CD4-positive, alpha-beta T cell (primary cell): ENCODE data around the gene ARL5A. TPM values are rescaled to one million over a fixed set of nuclear protein-coding genes. Genes with fewer than 3 reads are reported as not detected.

ENCODE experiments used
- ATAC-seq: fragments of 200-7000 bp; cut with Tn5 transposase; one replicate; pipeline ENCODE4 v1.10.0; 2022; ENCODE audit warnings: mild to moderate bottlenecking; ENCODE audit not compliant: poor library complexity
- CTCF ChIA-PET: fragments of 350-600 bp; sonication (Branson Sonifier 250); formaldehyde crosslinking; loops from one replicate; lab custom pipeline; 2021; ENCODE audit warnings: antibody characterized with exemption, inconsistent platforms; lab: Charles Lee
- POLR2A ChIA-PET: fragments of 350-600 bp; sonication (Branson Sonifier 250); formaldehyde crosslinking; loops from one replicate; lab custom pipeline; 2021; ENCODE audit warnings: antibody characterized with exemption, inconsistent platforms; lab: Charles Lee
- DNase-seq, 14 experiments: peaks; one replicate each; pipeline ENCODE4 v3.0.0-alpha.2; 2013 to 2020; ENCODE audit warnings: mixed read lengths in 2 of 14
- H3K27ac ChIP-seq, 2 donors: one replicate each; pipeline versions ENCODE4 v1.5.1 to v1.7.0; 2013; ENCODE audit warnings: low read length in 2 of 2, low read depth in 1 of 2, mild to moderate bottlenecking in 1 of 2
- H3K27me3 ChIP-seq, 2 experiments: 1 replicate in 1 of 2; 2 replicates in 1 of 2; pipeline versions ENCODE4 v1.6.1 to v1.7.0; 2013; ENCODE audit warnings: low read length in 2 of 2, control low read depth in 1 of 2, mild to moderate bottlenecking in 1 of 2, moderate library complexity in 1 of 2; ENCODE audit not compliant: insufficient read depth in 2 of 2, control insufficient read depth in 1 of 2
- H3K36me3 ChIP-seq: one replicate; pipeline ENCODE4 v1.6.1; 2013; ENCODE audit warnings: low read length, control low read depth; ENCODE audit not compliant: insufficient read depth
- H3K4me1 ChIP-seq: one replicate; pipeline ENCODE4 v1.6.1; 2013; ENCODE audit warnings: low read length, control low read depth; ENCODE audit not compliant: insufficient read depth
- H3K4me3 ChIP-seq: one replicate; pipeline ENCODE4 v1.5.1; 2013; ENCODE audit warnings: mild to moderate bottlenecking, low read length, moderate library complexity
- H3K9me3 ChIP-seq, 2 experiments: 1 replicate in 1 of 2; 2 replicates in 1 of 2; pipeline versions ENCODE4 v1.6.1 to v1.7.0; 2013; ENCODE audit warnings: low read length in 2 of 2, mild to moderate bottlenecking in 2 of 2, control low read depth in 1 of 2, moderate library complexity in 1 of 2; ENCODE audit not compliant: control insufficient read depth in 1 of 2, insufficient read depth in 1 of 2
- H3K27ac Mint-ChIP-seq: one replicate; pipeline ENCODE4 v1.8.0; 2020; ENCODE audit warnings: mixed read lengths
- H3K27me3 Mint-ChIP-seq: one replicate; pipeline ENCODE4 v1.8.0; 2021; ENCODE audit warnings: mixed read lengths
- H3K36me3 Mint-ChIP-seq: one replicate; pipeline ENCODE4 v1.8.0; 2021; ENCODE audit warnings: low read depth, mixed read lengths
- H3K4me1 Mint-ChIP-seq: one replicate; pipeline ENCODE4 v1.8.0; 2021; ENCODE audit warnings: low read depth, mixed read lengths
- H3K4me3 Mint-ChIP-seq: one replicate; pipeline ENCODE4 v1.8.0; 2020; ENCODE audit warnings: mild to moderate bottlenecking, mixed read lengths
- H3K9me3 Mint-ChIP-seq: one replicate; pipeline ENCODE4 v1.8.0; 2020; ENCODE audit warnings: mixed read lengths
- intact Hi-C, 2 experiments: fragments of 100-400 bp; cut with DNase I in 1 of 2; cut with micrococcal nuclease in 1 of 2; formaldehyde crosslinking; loops; one replicate each; pipeline versions ENCODE4 v1.15.1 to v1.9.0; 2023 to 2025; cut with DNase I, micrococcal nuclease
- total RNA-seq, 174 experiments: library from RNA in 2 of 174; stranded (reverse) in 2 of 174; gene quantifications; one replicate each; pipeline ENCODE4 v1.2.3 and lab custom pipeline; 2021 to 2026
- TF ChIP-seq, protein P1 (sequence below): fragments of 200-600 bp; IDR thresholded peaks from one replicate; pipeline ENCODE4 v1.8.0; 2022; ENCODE audit warnings: antibody characterized with exemption, mild to moderate bottlenecking

ARL5A gene
- total RNA-seq, 2 experiments from 2014 or later, result 16.9 to 20.5 TPM

DNA sequence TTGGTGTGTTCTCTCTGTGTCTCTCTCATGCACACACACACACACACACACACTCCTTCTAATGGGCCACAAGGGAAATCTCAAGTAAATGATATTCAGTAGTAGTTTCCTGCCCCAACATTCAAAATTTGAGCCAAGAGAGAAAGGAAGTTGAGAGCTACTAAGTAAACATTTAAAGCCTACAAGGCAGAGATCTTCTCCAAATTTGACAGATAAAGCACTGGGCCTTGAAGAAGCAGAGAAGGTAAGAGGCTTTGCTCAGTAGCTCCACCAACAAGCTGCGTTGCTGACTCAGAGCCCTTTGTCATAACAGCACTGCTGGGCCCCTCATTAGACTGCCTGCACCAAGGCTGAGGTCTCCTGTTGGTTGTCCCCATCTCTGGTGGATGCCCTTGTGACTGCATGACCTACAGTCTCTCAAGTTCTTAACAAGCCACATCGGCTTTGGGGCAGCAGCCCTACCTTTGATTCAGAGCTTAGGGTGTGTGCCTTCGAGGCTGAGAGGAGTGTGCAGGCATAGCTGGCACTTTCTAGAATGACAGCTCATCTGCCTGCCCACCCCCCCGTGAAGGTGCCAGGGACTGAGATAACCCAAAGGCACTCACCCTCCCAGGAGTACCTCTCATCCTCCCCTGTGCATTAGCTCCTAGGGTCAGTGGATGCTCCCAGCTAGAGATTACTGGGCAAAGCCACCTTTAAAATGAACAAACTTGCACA is 61.6 kb downstream of the ARL5A start:
- Histone ChIP-seq H3K4me1 (peaks cover 5% of the 10 kb centered on the region), H3K27ac (no peak overlapping the region), H3K9me3 (peaks cover 0 to 5% of the 10 kb centered on the region in 2 experiments), H3K27me3 (no peaks in the 10 kb centered on the region), H3K36me3 (no peaks in the 10 kb centered on the region), H3K4me3 (no peak overlapping the region)
- H3K36me3 Mint-ChIP-seq, result no peaks in the 10 kb centered on the region
- ChIA-PET POLR2A (no interaction called here), CTCF (no interaction called here)
- no peak overlapping the region for H3K27ac Mint-ChIP-seq
- H3K27me3 Mint-ChIP-seq, result no peaks in the 10 kb centered on the region
- intact Hi-C loops, result no loop called here
- DNase-seq (no peak), ATAC-seq (no peak)
- no peak overlapping the region for H3K4me3 Mint-ChIP-seq
- TF ChIP-seq, protein P1, sequence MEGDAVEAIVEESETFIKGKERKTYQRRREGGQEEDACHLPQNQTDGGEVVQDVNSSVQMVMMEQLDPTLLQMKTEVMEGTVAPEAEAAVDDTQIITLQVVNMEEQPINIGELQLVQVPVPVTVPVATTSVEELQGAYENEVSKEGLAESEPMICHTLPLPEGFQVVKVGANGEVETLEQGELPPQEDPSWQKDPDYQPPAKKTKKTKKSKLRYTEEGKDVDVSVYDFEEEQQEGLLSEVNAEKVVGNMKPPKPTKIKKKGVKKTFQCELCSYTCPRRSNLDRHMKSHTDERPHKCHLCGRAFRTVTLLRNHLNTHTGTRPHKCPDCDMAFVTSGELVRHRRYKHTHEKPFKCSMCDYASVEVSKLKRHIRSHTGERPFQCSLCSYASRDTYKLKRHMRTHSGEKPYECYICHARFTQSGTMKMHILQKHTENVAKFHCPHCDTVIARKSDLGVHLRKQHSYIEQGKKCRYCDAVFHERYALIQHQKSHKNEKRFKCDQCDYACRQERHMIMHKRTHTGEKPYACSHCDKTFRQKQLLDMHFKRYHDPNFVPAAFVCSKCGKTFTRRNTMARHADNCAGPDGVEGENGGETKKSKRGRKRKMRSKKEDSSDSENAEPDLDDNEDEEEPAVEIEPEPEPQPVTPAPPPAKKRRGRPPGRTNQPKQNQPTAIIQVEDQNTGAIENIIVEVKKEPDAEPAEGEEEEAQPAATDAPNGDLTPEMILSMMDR, result no peak
- H3K9me3 Mint-ChIP-seq, result no peaks in the 10 kb centered on the region
- no peaks in the 10 kb centered on the region for H3K4me1 Mint-ChIP-seq

DNA sequence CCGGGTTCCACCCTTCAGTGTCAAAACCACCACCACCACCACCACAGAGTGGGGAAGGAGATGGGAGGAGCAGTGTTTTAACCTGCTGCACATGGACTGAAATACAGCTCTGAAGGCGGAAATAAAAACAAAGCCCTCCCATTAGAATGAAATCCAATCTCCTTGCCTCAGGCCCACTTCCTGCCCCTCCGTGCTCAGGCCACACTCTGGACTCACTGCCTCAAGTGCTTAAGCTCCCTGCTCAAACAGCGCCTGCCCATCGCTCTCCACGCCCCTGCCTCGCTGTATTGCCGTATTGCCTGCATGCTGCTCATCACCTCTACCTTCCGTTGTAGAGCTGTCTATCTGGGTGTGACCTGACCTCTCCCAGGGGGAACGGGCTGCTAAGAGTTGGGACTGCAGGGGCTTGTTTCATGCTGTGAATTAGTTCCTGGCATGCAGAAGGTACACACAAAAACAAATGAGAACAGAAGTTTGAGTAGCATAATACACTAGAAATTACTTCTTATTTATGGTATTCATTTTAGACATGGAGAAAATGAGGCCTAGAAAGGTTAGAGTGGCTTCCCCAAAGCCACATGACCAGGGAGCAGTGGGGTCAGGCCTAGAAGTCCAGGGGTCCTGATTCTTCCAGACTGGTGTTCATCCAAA is 62.3 kb downstream of the ARL5A start:
- Histone ChIP-seq H3K27me3 (no peaks in the 10 kb centered on the region), H3K9me3 (peaks cover 0 to 5% of the 10 kb centered on the region in 2 experiments), H3K4me1 (peaks cover 5% of the 10 kb centered on the region), H3K27ac (no peak overlapping the region), H3K4me3 (no peak overlapping the region), H3K36me3 (no peaks in the 10 kb centered on the region)
- H3K4me1 Mint-ChIP-seq, result no peaks in the 10 kb centered on the region
- H3K4me3 Mint-ChIP-seq, result no peak overlapping the region
- intact Hi-C loops, result no loop called here
- H3K36me3 Mint-ChIP-seq, result no peaks in the 10 kb centered on the region
- no peaks in the 10 kb centered on the region for H3K27me3 Mint-ChIP-seq
- ATAC-seq, result no peak
- no peak overlapping the region for H3K27ac Mint-ChIP-seq
- H3K9me3 Mint-ChIP-seq, result no peaks in the 10 kb centered on the region
- ChIA-PET CTCF (no interaction called here), POLR2A (no interaction called here)
- DNase-seq, result peak in 1 of 14 experiments; percentile 17
- TF ChIP-seq, protein P1, result no peak

DNA sequence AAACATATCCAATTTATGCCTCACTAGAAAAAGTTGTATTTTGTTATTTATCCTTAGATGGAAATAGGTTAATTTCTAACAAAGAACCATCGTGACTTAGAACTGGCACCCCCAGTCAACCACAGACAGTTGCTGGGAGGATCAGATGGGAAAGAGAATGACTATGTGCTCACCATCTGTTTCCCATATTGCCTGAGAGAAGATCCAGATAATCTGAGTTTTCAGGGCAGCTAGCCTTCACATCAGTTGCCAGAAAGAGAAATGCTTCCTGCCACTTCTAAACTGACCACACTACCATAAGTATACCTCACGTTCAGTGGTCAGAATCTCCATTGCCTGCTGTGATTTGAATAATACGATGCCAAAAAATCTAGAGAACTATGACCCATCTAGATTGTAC is 65.5 kb downstream of the ARL5A start:
- ChIA-PET CTCF (no interaction called here), POLR2A (no interaction called here)
- H3K4me1 Mint-ChIP-seq, result no peaks in the 10 kb centered on the region
- H3K4me3 Mint-ChIP-seq, result no peak overlapping the region
- no peaks in the 10 kb centered on the region for H3K27me3 Mint-ChIP-seq
- H3K4me3 ChIP-seq, result no peak overlapping the region
- ATAC-seq (no peak), DNase-seq (no peak)
- H3K36me3 ChIP-seq, result no peaks in the 10 kb centered on the region
- H3K9me3 Mint-ChIP-seq, result no peaks in the 10 kb centered on the region
- no peak overlapping the region for H3K27ac Mint-ChIP-seq
- H3K9me3 ChIP-seq, result no peaks in the 10 kb centered on the region
- peaks cover 5% of the 10 kb centered on the region for H3K4me1 ChIP-seq
- no peaks in the 10 kb centered on the region for H3K27me3 ChIP-seq
- no peak overlapping the region for H3K27ac ChIP-seq
- TF ChIP-seq, protein P1, result no peak
- no peaks in the 10 kb centered on the region for H3K36me3 Mint-ChIP-seq
- intact Hi-C loops, result no loop called here
